Endothelial cell of umbilical vein (primary cell): Measurements from ENCODE around the gene CANT1. TPM values are rescaled to one million over a fixed set of nuclear protein-coding genes. Genes with fewer than 3 reads are reported as not detected.

Experiments
- BruUV-seq: library from RNA; stranded (reverse); fragments of 400-500 nt; replicated peaks from 2 replicates; lab custom pipeline; 2021; lab: Mats Ljungman, UMichigan
- CTCF ChIA-PET: fragments of 300-600, 350-600 bp; sonication (Branson Sonifier 250); formaldehyde crosslinking; loops from one replicate; lab custom pipeline; 2021; ENCODE audit warnings: antibody characterized with exemption, inconsistent platforms; lab: Charles Lee
- POLR2A ChIA-PET: fragments of 300-600, 350-600 bp; sonication (Branson Sonifier 250); formaldehyde crosslinking; loops from one replicate; lab custom pipeline; 2021; ENCODE audit warnings: antibody characterized with exemption, inconsistent platforms; lab: Charles Lee
- DNase-seq: peaks from one replicate; pipeline ENCODE4 v3.0.0-alpha.2; 2011; ENCODE audit warnings: low read depth, low spot score
- FAIRE-seq: peaks from 2 replicates; lab custom pipeline; 2011; peaks lifted over from hg19 to GRCh38; lab: Jason Lieb, UNC
- H2AFZ ChIP-seq: 2 replicates; pipeline ENCODE4 v1.6.0; 2012; ENCODE audit warnings: low read depth, low read length, control low read depth, inconsistent platforms
- H3K27ac ChIP-seq: 2 replicates; pipeline ENCODE4 v1.5.1; 2011; ENCODE audit warnings: low read depth, mild to moderate bottlenecking, control low read depth, low read length, moderate library complexity; ENCODE audit not compliant: insufficient read depth
- H3K27me3 ChIP-seq, 2 experiments: 2 replicates each; pipeline versions ENCODE4 v1.6.0 to v1.6.1; 2011; ENCODE audit warnings: low read length in 2 of 2, mixed read lengths in 1 of 2; ENCODE audit not compliant: control insufficient read depth in 2 of 2, insufficient read depth in 2 of 2
- H3K36me3 ChIP-seq, 2 experiments: 2 replicates in 1 of 2; 3 replicates in 1 of 2; pipeline ENCODE4 v1.5.1; 2011; ENCODE audit warnings: low read length in 2 of 2, mild to moderate bottlenecking in 1 of 2, moderate library complexity in 1 of 2; ENCODE audit not compliant: control insufficient read depth in 2 of 2, insufficient read depth in 2 of 2; ENCODE audit errors: extremely low read depth in 1 of 2
- H3K4me1 ChIP-seq: 3 replicates; pipeline ENCODE4 v1.5.1; 2011; ENCODE audit warnings: mild to moderate bottlenecking, low read length; ENCODE audit not compliant: control insufficient read depth, insufficient read depth; ENCODE audit errors: extremely low read depth
- H3K4me2 ChIP-seq: 2 replicates; pipeline ENCODE4 v1.6.1; 2011; ENCODE audit warnings: low read length, control low read depth, mixed read lengths; ENCODE audit not compliant: insufficient read depth
- H3K4me3 ChIP-seq, 3 experiments: fragments of 200-600 bp in 1 of 3; sonication (generic), shearing (Covaris generic) in 1 of 3; replicated peaks in 1 of 3; 2 replicates each; pipeline ENCODE4 v1.5.1; 2011 to 2016; ENCODE audit warnings: control low read depth in 3 of 3, low read length in 3 of 3, mild to moderate bottlenecking in 2 of 3, inconsistent platforms in 1 of 3, low read depth in 1 of 3, moderate library complexity in 1 of 3; ENCODE audit not compliant: insufficient read depth in 1 of 3
- H3K79me2 ChIP-seq: 2 replicates; pipeline ENCODE4 v1.6.0; 2012; ENCODE audit warnings: low read length, inconsistent platforms; ENCODE audit not compliant: control insufficient read depth, insufficient read depth
- H3K9ac ChIP-seq: replicated peaks from 2 replicates; pipeline ENCODE3; 2011; ENCODE audit warnings: low read length, control low read depth; ENCODE audit not compliant: insufficient read depth; ENCODE audit errors: extremely low read depth
- H3K9me1 ChIP-seq: replicated peaks from 3 replicates; pipeline ENCODE4 v1.6.0; 2011; ENCODE audit warnings: mild to moderate bottlenecking, low read length; ENCODE audit not compliant: control insufficient read depth, insufficient read depth; ENCODE audit errors: extremely low read depth
- H3K9me3 ChIP-seq: replicated peaks from 2 replicates; pipeline ENCODE4 v1.5.1; 2012; ENCODE audit warnings: low read length, inconsistent platforms; ENCODE audit not compliant: control insufficient read depth, insufficient read depth
- H4K20me1 ChIP-seq: replicated peaks from 2 replicates; pipeline ENCODE3; 2011; ENCODE audit warnings: mild to moderate bottlenecking, low read length; ENCODE audit not compliant: control insufficient read depth, insufficient read depth; ENCODE audit errors: extremely low read depth
- EZH2 ChIP-seq: IDR thresholded peaks from 2 replicates; pipeline ENCODE4 v1.6.1; 2012; ENCODE audit warnings: borderline replicate concordance, low read depth, mild to moderate bottlenecking, moderate library complexity, low read length, inconsistent platforms; ENCODE audit not compliant: severe bottlenecking
- FOS ChIP-seq: IDR thresholded peaks from 2 replicates; pipeline ENCODE4 v1.6.1; 2011; ENCODE audit warnings: mild to moderate bottlenecking, low read length, moderate library complexity, borderline replicate concordance; ENCODE audit not compliant: insufficient read depth
- GATA2 ChIP-seq: IDR thresholded peaks from 2 replicates; pipeline ENCODE4 v1.7.0; 2011; ENCODE audit warnings: low read depth, mild to moderate bottlenecking, moderate library complexity, mixed read lengths, low read length; ENCODE audit not compliant: insufficient read length, insufficient read depth
- JUN ChIP-seq: IDR thresholded peaks from 2 replicates; pipeline ENCODE4 v1.6.1; 2011; ENCODE audit warnings: borderline replicate concordance, low read depth; ENCODE audit not compliant: insufficient read length, insufficient read depth
- MAX ChIP-seq: IDR thresholded peaks from 2 replicates; pipeline ENCODE4 v1.6.1; 2011; ENCODE audit not compliant: insufficient read depth, insufficient read length
- MYC ChIP-seq: IDR thresholded peaks from one replicate; pipeline ENCODE4 v1.6.1; 2011; ENCODE audit warnings: mild to moderate bottlenecking, low read depth, low read length
- POLR2A ChIP-seq: IDR thresholded peaks from 2 replicates; pipeline ENCODE4 v1.6.1; 2012; ENCODE audit warnings: low read depth, mild to moderate bottlenecking, control low read depth, low read length
- POLR2AphosphoS5 ChIP-seq: IDR thresholded peaks from 2 replicates; pipeline ENCODE4 v1.6.1; 2012; ENCODE audit warnings: low read depth, mild to moderate bottlenecking, control low read depth, low read length, moderate library complexity; ENCODE audit not compliant: insufficient read depth
- dilution Hi-C: fragments of 300-500 bp; cut with MboI; formaldehyde crosslinking; loops from one replicate; pipeline ENCODE4 v1.15.0; 2019; ENCODE audit warnings: low sequenced_read_pairs; ENCODE audit not compliant: extremely low pct_ligation_motif_present
- intact Hi-C: fragments of 100-400 bp; cut with micrococcal nuclease; formaldehyde crosslinking; loops from one replicate; pipeline ENCODE4 v1.10.0; 2022
- polyA plus RNA-seq, 4 experiments: library from polyadenylated mRNA; depleted of rRNA in 3 of 4; stranded (reverse) in 3 of 4; unstranded in 1 of 4; fragments of >200 nt; gene quantifications; 2 replicates each; pipeline versions ENCODE4 v1.2.1 to v1.2.3, GENCODE V29; 2011 to 2012; ENCODE audit warnings: missing spikeins in 1 of 4
- total RNA-seq: library from RNA; stranded (reverse); gene quantifications from 2 replicates; pipeline ENCODE4 v1.2.3, GENCODE V29; 2021
- TF ChIP-seq, protein P1 (sequence below), 2 donors: IDR thresholded peaks; 1 replicate in 1 of 2; 2 replicates in 1 of 2; pipeline ENCODE4 v1.5.1; 2011; ENCODE audit warnings: low read length in 2 of 2, mild to moderate bottlenecking in 2 of 2, moderate library complexity in 2 of 2, control low read depth in 1 of 2, inconsistent platforms in 1 of 2, low read depth in 1 of 2; ENCODE audit not compliant: insufficient read depth in 1 of 2; ENCODE audit errors: extremely low read depth in 1 of 2

Gene CANT1
- total and polyA plus RNA-seq, 2 donors (not counting 3 experiments of a cell fraction or from before 2014, with no cell fraction given): 85.0 to 93.6 TPM

- intact Hi-C loops: loop anchor here (2.0 kb wide), 1 partner anchor 17 kb away; the partner anchor contains the start of gene CANT1
These were observed 17.5 kb downstream of the CANT1 start for GRCh38 chr17:78991906-78992532.

More at GRCh38 chr17:78991906-78992532, 17.5 kb downstream of the CANT1 start:
- H2AFZ ChIP-seq: no peak overlapping the region
- TF ChIP-seq EZH2 (no peak), JUN (no peak), POLR2A (no peak), MAX (no peak), FOS (no peak), GATA2 (no peak), POLR2AphosphoS5 (no peak), MYC (no peak)
- TF ChIP-seq, protein P1, sequence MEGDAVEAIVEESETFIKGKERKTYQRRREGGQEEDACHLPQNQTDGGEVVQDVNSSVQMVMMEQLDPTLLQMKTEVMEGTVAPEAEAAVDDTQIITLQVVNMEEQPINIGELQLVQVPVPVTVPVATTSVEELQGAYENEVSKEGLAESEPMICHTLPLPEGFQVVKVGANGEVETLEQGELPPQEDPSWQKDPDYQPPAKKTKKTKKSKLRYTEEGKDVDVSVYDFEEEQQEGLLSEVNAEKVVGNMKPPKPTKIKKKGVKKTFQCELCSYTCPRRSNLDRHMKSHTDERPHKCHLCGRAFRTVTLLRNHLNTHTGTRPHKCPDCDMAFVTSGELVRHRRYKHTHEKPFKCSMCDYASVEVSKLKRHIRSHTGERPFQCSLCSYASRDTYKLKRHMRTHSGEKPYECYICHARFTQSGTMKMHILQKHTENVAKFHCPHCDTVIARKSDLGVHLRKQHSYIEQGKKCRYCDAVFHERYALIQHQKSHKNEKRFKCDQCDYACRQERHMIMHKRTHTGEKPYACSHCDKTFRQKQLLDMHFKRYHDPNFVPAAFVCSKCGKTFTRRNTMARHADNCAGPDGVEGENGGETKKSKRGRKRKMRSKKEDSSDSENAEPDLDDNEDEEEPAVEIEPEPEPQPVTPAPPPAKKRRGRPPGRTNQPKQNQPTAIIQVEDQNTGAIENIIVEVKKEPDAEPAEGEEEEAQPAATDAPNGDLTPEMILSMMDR (IDR thresholded peaks at IDR 0.05; ENCODE audit: extremely low read depth in 1 of 2, insufficient read depth in 1 of 2, low read depth in 1 of 2, low read length in 2 of 2): no peak
- CTCF ChIA-PET: interaction anchor here (1.0 kb wide), 1 partner anchor 109 kb away, joined by 3 read pairs; no protein-coding TSS in a partner anchor
- TSS peak; percentile 30 for BruUV-seq
- H3K27me3 ChIP-seq: no peaks in the 10 kb centered on the region
- no peak overlapping the region for H3K9ac ChIP-seq
- no peaks in the 10 kb centered on the region for H3K9me3 ChIP-seq
- H3K9me1 ChIP-seq: no peaks in the 10 kb centered on the region
- H3K4me2 ChIP-seq: no peak overlapping the region
- peaks cover 26% of the 10 kb centered on the region for H3K4me1 ChIP-seq
- FAIRE-seq (no peak), DNase-seq (no peak)
- no peak overlapping the region for H3K4me3 ChIP-seq
- H3K27ac ChIP-seq: no peak overlapping the region
- peaks cover 8 to 37% of the 10 kb centered on the region in 2 experiments for H3K36me3 ChIP-seq
- peaks cover 26% of the 10 kb centered on the region for H3K79me2 ChIP-seq
- H4K20me1 ChIP-seq: no peaks in the 10 kb centered on the region
- dilution Hi-C loops: no loop called here
- POLR2A ChIA-PET: no interaction called here
